ENCODE data around the gene WDR33.
"Not testable (repeated sequence)": the region's sequence is repeated elsewhere in the genome, so short reads cannot be mapped to it uniquely, and the experiment has no call there.

WDR33 gene

DNA sequence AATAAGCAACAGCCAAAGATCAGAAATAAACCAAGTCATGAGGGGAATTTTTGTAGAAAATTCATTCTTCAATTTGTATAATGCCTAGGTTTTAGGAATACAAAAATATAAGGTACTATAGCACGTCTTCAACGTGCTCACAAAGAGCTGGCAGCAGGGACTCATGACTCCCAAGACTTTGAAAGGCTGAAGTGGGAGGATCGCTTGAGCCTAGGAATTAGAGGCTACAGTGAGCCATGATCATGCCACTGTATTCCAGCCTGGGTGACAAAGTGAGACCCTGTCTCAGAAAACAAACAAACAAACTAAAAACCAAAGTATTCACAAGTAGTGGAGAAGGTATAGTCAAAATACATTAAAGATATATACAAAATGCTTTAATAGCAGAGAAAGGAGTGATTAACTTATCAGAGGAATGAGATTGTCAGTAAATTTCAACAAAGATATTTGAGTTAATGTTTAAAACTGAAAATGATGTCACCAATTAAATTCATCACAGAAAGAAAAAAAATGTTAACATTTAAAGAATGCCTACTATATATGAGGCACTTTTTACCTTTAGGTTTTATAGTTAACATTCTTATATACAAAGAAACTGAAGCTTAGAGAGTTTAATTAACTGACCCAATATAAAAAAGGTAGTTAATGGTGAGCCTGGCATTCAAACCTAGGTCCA, 3.2 kb downstream of the WDR33 start:
- no peaks in the 10 kb centered on the region for H3K9me3 ChIP-seq
- H3K4me1 ChIP-seq (ENCODE audit: control insufficient read depth in 1 of 2, insufficient read depth in 1 of 2, low read depth in 1 of 2, low read length in 1 of 2): peaks cover 31 to 32% of the 10 kb centered on the region in 2 experiments
- no peak overlapping the region for H3K27ac ChIP-seq

DNA sequence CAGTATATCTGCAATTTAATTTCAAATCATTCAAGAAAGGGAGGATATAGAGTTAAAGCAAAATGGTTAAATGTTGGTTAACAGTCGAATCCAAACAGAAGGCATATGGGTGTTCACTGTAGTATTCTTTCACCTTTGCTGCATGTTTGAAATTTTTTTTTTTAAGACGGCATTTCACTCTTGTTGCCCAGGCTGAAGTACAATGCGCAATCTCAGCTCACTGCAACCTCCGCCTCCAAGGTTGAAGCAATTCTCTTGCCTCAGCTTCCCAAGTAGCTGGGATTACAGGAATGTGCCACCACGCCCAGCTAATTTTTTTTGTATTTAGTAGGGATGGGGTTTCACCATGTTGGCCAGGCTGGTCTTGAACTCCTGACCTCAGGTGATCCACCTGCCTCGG, 4.1 kb downstream of the WDR33 start:
- not testable (repeated sequence) for H3K27ac ChIP-seq

More for the DNA sequence above, 3.2 kb downstream of the WDR33 start:
- Histone ChIP-seq H3K4me3 (ENCODE audit: low read depth in 1 of 2, low read length in 1 of 2) (no peak overlapping the region), H3K36me3 (no peaks in the 10 kb centered on the region), H3K27me3 (no peaks in the 10 kb centered on the region)
- TF ChIP-seq, protein P1, sequence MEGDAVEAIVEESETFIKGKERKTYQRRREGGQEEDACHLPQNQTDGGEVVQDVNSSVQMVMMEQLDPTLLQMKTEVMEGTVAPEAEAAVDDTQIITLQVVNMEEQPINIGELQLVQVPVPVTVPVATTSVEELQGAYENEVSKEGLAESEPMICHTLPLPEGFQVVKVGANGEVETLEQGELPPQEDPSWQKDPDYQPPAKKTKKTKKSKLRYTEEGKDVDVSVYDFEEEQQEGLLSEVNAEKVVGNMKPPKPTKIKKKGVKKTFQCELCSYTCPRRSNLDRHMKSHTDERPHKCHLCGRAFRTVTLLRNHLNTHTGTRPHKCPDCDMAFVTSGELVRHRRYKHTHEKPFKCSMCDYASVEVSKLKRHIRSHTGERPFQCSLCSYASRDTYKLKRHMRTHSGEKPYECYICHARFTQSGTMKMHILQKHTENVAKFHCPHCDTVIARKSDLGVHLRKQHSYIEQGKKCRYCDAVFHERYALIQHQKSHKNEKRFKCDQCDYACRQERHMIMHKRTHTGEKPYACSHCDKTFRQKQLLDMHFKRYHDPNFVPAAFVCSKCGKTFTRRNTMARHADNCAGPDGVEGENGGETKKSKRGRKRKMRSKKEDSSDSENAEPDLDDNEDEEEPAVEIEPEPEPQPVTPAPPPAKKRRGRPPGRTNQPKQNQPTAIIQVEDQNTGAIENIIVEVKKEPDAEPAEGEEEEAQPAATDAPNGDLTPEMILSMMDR (IDR thresholded peaks at IDR 0.05): no peak

DNA sequence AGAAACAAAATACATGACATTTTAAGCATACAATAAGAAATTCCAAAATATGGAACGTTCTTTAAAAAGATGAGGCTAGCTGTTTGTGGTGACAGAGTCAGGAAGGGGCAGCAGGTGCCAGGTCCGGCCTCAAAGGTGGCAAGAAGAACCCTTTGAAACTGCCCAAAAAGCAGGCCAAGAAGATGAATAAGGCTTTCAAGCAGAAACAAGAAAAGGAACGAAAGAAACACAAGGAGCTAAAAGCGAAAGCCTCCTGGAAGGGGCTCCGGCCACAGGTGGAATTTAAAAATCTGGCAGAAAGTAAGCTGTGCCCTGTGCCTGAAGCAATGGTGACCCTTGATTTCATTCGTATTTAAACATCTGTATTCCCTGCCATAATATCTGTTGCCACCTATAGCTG, 5.5 kb downstream of the WDR33 start:
- no peaks in the 10 kb centered on the region for H3K27me3 ChIP-seq
- H3K4me3 ChIP-seq (ENCODE audit: low read depth in 1 of 2, low read length in 1 of 2): no peak overlapping the region
- no peak overlapping the region for H3K27ac ChIP-seq
- TF ChIP-seq, protein P1 (IDR thresholded peaks at IDR 0.05): no peak
- H3K4me1 ChIP-seq (ENCODE audit: control insufficient read depth in 1 of 2, insufficient read depth in 1 of 2, low read depth in 1 of 2, low read length in 1 of 2): peaks cover 24% of the 10 kb centered on the region in 2 experiments
- H3K36me3 ChIP-seq: no peaks in the 10 kb centered on the region
- no peaks in the 10 kb centered on the region for H3K9me3 ChIP-seq

More for the DNA sequence above, 4.1 kb downstream of the WDR33 start:
- peaks cover 29 to 31% of the 10 kb centered on the region in 2 experiments for H3K4me1 ChIP-seq (ENCODE audit: control insufficient read depth in 1 of 2, insufficient read depth in 1 of 2, low read depth in 1 of 2, low read length in 1 of 2)
- not testable (repeated sequence) for H3K36me3 ChIP-seq; H3K9me3 ChIP-seq; H3K4me3 ChIP-seq (ENCODE audit: low read depth in 1 of 2, low read length in 1 of 2); H3K27me3 ChIP-seq

DNA sequence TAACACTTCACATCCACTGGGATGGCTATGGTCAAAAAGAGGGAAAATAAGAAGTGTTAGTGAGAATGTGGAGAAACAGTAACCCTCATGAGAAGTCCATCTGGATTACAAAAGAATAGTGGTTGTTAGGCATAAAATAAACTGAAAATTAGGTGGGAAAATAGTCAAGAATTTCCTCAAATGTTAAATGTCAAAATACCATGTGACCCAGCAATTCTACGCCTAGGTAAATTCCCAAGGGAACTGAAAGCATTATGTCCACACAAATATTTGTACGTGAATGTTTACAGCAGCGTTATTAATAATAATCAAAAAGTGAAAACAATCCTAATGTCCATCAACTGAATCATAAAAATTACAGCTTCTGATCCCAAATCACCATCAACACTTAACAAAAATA, 11.0 kb downstream of the WDR33 start:
- no peaks in the 10 kb centered on the region for H3K27me3 ChIP-seq
- TF ChIP-seq, protein P1 (IDR thresholded peaks at IDR 0.05): no peak
- H3K4me1 ChIP-seq (ENCODE audit: control insufficient read depth in 1 of 2, insufficient read depth in 1 of 2, low read depth in 1 of 2, low read length in 1 of 2): peaks cover 5 to 7% of the 10 kb centered on the region in 2 experiments
- no peaks in the 10 kb centered on the region for H3K9me3 ChIP-seq
- no peaks in the 10 kb centered on the region for H3K36me3 ChIP-seq
- no peak overlapping the region for H3K27ac ChIP-seq
- no peak overlapping the region for H3K4me3 ChIP-seq (ENCODE audit: low read depth in 1 of 2, low read length in 1 of 2)

DNA sequence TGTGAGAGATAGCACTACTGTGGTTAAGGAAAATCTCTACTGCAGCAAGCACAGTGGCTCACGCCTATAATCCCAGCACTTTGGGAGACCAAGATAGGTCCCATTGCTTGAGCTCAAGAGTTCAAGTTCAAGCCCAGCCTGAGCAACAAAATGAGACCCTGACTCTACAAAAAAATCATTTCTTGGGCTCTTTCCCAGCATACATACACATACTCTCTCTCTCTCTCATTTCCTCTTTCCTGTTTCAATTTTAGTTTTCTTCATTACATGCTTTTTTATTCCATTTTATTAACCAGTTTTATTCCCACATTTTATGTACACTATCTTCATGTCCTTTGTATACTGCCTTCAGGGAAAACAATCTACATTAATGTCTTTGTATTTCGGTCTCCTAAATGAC, 14.6 kb downstream of the WDR33 start:
- Histone ChIP-seq H3K4me1 (ENCODE audit: control insufficient read depth in 1 of 2, insufficient read depth in 1 of 2, low read depth in 1 of 2, low read length in 1 of 2) (peaks cover 15% of the 10 kb centered on the region in 2 experiments), H3K36me3 (no peaks in the 10 kb centered on the region)
- TF ChIP-seq, protein P1 (IDR thresholded peaks at IDR 0.05): no peak

DNA sequence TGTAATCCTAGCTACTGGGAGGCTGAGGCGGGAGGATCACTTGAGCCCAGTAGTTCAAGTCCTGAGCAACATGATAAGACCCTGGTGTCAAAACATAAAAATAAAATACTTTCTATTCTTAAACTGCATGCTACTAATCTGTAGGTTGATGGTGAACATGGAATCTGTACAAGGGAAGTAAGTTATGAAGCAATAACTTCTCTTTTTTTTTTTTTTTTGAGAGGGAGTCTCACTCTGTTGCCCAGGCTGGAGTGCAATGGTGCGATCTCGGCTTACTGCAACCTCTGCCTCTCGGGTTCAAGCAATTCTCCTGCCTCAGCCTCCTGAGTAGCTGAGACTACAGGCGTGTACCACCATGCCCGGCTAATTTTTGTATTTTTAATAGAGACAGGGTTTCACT, 16.1 kb downstream of the WDR33 start:
- H3K4me1 ChIP-seq (ENCODE audit: control insufficient read depth in 1 of 2, insufficient read depth in 1 of 2, low read depth in 1 of 2, low read length in 1 of 2): peaks cover 15% of the 10 kb centered on the region in 2 experiments
- H3K27me3 ChIP-seq, H3K9me3 ChIP-seq, H3K36me3 ChIP-seq: not testable (repeated sequence)
- peak overlapping the region; percentile 75 for H3K27ac ChIP-seq
- peak overlapping the region in 1 of 2 experiments; percentile 14 for H3K4me3 ChIP-seq (ENCODE audit: low read depth in 1 of 2, low read length in 1 of 2)

More for the DNA sequence above, 14.6 kb downstream of the WDR33 start:
- Histone ChIP-seq H3K4me3 (ENCODE audit: low read depth in 1 of 2, low read length in 1 of 2) (no peak overlapping the region), H3K27ac (peak overlapping the region; percentile 11), H3K9me3 (no peaks in the 10 kb centered on the region), H3K27me3 (no peaks in the 10 kb centered on the region)
